ENCODE measurements around the gene CABYR.
"Not testable (repeated sequence)": the region's sequence is repeated elsewhere in the genome, so short reads cannot be mapped to it uniquely, and the experiment has no call there.

CABYR gene

DNA sequence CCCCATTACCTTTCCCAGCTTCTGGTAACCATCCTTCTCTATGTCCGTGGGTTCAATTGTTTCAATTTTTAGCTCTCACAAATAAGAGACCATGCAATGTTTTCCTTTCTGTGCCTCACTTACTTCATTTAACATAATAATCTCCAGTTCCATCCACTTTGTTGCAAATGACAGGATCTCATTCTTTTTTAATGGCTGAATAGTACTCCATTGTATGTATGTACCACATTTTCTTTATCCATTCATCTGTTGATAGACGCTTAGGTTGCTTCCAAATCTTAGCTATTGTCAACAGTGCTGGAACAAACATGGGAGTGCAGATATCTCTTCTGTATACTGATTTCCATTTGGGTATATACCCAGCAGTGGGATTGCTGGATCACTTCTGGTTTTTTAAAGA is 1.8 kb downstream of the CABYR start:
- TF ChIP-seq, protein P1, sequence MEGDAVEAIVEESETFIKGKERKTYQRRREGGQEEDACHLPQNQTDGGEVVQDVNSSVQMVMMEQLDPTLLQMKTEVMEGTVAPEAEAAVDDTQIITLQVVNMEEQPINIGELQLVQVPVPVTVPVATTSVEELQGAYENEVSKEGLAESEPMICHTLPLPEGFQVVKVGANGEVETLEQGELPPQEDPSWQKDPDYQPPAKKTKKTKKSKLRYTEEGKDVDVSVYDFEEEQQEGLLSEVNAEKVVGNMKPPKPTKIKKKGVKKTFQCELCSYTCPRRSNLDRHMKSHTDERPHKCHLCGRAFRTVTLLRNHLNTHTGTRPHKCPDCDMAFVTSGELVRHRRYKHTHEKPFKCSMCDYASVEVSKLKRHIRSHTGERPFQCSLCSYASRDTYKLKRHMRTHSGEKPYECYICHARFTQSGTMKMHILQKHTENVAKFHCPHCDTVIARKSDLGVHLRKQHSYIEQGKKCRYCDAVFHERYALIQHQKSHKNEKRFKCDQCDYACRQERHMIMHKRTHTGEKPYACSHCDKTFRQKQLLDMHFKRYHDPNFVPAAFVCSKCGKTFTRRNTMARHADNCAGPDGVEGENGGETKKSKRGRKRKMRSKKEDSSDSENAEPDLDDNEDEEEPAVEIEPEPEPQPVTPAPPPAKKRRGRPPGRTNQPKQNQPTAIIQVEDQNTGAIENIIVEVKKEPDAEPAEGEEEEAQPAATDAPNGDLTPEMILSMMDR (IDR thresholded peaks at IDR 0.05; ENCODE audit: borderline replicate concordance, control extremely low read depth, extremely low read depth, insufficient read depth, missing control alignments) = no peak
- in situ Hi-C loops (cut with MboI; ENCODE audit: low sequenced_read_pairs, unreplicated experiment) = no loop called here
- DNase-seq (ENCODE audit: low spot score) = no peak

DNA sequence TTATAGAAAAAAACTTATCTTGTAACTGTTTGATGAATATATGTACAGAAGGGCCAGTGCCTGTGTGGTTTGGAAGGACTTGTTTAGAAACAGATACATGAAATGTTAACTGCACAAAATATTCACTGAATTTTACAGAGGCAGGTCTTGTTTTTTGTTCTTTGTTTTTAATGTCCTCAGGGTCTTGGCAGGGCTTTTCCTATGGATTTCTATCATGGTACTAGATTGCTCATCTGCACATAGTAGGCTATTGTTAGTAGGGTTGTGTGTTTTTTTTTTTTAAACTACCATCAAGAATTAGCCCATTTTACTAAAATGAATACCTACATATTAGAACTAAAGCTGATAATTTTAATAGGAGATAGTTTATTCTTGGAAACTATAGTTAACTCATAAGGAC is 3.5 kb downstream of the CABYR start:
- no peak for DNase-seq (ENCODE audit: low spot score)
- in situ Hi-C loops (cut with MboI; ENCODE audit: low sequenced_read_pairs, unreplicated experiment) = no loop called here
- TF ChIP-seq, protein P1 (IDR thresholded peaks at IDR 0.05; ENCODE audit: borderline replicate concordance, control extremely low read depth, extremely low read depth, insufficient read depth, missing control alignments) = no peak

DNA sequence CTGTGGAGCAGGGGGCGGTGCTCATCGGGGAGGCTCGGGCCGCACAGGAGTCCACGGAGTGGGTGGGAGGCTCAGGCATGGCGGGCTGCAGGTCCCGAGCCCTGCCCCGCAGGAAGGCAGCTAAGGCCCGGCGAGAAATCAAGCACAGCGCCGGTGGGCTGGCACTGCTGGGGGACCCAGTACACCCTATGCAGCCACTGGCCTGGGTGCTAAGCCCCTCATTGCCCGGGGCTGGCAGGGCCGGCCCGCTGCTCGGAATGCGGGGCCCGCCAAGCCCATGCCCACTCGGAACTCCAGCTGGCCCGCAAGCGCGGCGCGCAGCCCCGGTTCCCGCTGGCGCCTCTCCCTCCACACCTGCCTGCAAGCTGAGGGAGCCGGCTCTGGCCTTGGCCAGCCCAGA is 10.7 kb downstream of the CABYR start:
- in situ Hi-C loops (cut with MboI; ENCODE audit: low sequenced_read_pairs, unreplicated experiment); DNase-seq (ENCODE audit: low spot score): not testable (repeated sequence)

DNA sequence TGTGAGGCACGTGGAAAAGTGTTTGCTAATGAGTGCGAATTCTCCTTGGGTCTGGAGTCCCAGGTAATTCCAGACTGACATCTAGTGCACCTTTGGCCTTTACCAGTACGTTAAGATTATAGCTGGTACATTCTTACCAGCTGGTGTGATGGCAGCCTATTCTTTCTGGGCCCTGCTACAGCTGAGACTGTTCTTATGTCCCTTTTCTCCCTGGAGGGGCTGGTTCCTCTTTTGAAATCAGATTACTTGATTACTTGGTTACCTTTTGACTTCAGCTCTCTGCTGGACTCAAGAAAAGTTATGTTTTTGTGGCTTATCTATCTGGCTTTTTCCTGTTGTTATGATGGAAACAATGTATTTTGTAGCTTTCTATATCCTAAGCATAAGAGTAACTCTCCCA is 14.5 kb downstream of the CABYR start:
- TF ChIP-seq, protein P1 (IDR thresholded peaks at IDR 0.05; ENCODE audit: borderline replicate concordance, control extremely low read depth, extremely low read depth, insufficient read depth, missing control alignments) = no peak
- no peak for DNase-seq (ENCODE audit: low spot score)
- in situ Hi-C loops (cut with MboI; ENCODE audit: low sequenced_read_pairs, unreplicated experiment) = no loop called here

DNA sequence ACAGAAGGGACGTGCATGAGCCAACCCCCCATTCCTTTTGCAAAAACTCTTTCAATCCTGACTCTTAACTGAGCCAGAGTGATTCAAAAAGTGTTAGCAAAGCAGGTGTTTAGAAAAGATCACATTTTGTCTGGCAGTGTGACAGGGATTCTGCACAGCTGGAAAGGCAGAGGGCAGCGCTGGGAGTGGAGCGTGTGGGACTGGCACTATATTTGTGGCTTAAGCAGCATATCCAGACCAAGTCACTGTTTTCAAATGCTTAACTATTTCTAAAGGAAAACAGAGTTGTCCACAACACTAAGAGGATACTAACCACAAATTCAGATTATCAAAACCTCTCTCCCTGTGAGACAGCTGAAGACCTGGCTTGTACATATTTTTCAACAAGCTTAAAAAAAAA is 19.0 kb downstream of the CABYR start:
- in situ Hi-C loops (cut with MboI; ENCODE audit: low sequenced_read_pairs, unreplicated experiment) = no loop called here
- TF ChIP-seq, protein P1 (IDR thresholded peaks at IDR 0.05; ENCODE audit: borderline replicate concordance, control extremely low read depth, extremely low read depth, insufficient read depth, missing control alignments) = no peak
- no peak for DNase-seq (ENCODE audit: low spot score)

DNA sequence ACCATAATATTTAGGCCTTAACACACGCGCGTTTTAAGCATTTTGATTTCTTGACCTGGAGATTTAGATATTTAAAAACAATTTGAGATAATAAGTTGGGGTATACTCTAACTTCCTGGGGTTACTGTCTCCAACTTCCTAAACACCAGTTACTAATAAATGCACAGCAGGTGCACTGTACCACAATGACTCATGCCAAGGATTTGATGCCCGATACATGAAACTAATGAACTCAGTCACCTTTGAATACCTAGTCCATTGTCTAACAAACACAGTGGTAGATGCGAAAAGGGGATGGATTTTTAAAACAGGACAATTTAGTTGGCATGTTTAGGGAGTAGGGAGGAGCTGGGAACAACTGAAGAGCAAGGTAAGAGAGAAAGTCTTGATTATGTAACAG is 21.2 kb downstream of the CABYR start:
- no peak for DNase-seq (ENCODE audit: low spot score)
- TF ChIP-seq, protein P1 (IDR thresholded peaks at IDR 0.05; ENCODE audit: borderline replicate concordance, control extremely low read depth, extremely low read depth, insufficient read depth, missing control alignments) = no peak
- in situ Hi-C loops (cut with MboI; ENCODE audit: low sequenced_read_pairs, unreplicated experiment) = no loop called here

DNA sequence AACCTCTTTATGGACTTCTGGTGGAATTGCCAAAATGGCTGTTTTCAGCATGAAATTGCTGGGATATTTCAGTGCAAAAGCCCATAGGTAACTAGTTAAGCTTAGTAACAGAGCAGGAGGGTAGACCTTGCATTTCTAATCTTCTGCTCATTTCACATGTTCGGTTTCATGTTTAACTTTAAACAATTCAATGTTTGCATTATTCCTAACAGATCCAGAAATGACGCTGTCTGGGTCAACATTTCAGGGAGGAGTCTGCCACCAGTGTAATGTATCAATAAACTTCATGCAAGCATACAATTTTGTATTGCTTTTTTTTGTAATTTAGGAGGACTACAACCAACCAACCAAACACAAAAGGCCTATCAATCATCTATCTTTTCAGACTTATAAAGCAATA is 22.4 kb downstream of the CABYR start:
- in situ Hi-C loops (cut with MboI; ENCODE audit: low sequenced_read_pairs, unreplicated experiment) = no loop called here
- no peak for DNase-seq (ENCODE audit: low spot score)
- TF ChIP-seq, protein P1 (IDR thresholded peaks at IDR 0.05; ENCODE audit: borderline replicate concordance, control extremely low read depth, extremely low read depth, insufficient read depth, missing control alignments) = no peak
